NCI-H69 (cell line): ENCODE data around the gene GTPBP2.
"Not testable (repeated sequence)": the region's sequence is repeated elsewhere in the genome, so short reads cannot be mapped to it uniquely, and the experiment has no call there.

Source experiments
- DNase-seq: peaks from one replicate; lab custom pipeline; 2025; lab: John Stamatoyannopoulos, UW

Gene GTPBP2, protein sequence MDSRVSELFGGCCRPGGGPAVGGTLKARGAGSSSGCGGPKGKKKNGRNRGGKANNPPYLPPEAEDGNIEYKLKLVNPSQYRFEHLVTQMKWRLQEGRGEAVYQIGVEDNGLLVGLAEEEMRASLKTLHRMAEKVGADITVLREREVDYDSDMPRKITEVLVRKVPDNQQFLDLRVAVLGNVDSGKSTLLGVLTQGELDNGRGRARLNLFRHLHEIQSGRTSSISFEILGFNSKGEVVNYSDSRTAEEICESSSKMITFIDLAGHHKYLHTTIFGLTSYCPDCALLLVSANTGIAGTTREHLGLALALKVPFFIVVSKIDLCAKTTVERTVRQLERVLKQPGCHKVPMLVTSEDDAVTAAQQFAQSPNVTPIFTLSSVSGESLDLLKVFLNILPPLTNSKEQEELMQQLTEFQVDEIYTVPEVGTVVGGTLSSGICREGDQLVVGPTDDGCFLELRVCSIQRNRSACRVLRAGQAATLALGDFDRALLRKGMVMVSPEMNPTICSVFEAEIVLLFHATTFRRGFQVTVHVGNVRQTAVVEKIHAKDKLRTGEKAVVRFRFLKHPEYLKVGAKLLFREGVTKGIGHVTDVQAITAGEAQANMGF

DNA sequence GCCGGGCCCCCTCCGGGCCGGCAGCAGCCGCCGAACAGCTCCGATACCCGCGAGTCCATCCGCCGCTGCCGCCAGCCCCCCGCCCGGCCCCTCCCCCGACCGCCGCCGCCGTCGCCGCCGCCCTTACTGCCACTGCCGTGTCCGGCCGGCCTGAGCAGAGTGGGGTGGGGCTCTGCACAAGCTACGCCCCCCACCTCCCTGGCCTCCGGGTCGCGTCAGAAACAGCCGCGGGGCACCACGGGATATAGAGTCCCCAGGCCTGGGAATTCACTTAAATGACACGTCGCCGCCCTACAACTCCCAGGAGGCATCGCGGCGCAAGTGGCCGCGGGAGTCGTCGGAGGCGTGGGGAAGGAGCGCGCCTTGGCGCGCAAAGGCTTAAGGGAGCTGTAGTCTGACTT, at the start of gene GTPBP2:
GTPBP2 (minus strand) TSS at position 161 of the 401 bp plus-strand sequence; CDS start at position 59, 102 bp downstream.
- DNase-seq, result peak; percentile 100

DNA sequence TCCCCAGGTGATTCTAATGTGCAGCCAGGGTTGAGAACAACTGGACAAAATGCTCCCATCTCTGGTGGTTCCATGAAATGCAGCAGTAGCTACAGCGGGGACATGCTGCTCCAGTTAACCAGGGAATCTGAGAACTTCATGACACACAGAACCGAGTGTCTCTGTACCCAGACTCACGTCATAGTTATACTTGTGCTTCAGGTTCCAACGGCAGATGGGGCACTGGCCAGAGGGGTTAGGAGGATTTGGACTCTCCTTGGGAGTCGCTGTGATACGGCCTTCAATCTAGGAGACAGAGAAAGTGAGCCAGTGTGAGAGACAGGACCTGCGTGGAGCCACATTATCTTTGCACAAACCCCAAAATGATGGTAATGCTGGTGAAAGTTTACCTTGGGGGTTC, 49.3 kb upstream of the GTPBP2 start:
- no peak for DNase-seq

DNA sequence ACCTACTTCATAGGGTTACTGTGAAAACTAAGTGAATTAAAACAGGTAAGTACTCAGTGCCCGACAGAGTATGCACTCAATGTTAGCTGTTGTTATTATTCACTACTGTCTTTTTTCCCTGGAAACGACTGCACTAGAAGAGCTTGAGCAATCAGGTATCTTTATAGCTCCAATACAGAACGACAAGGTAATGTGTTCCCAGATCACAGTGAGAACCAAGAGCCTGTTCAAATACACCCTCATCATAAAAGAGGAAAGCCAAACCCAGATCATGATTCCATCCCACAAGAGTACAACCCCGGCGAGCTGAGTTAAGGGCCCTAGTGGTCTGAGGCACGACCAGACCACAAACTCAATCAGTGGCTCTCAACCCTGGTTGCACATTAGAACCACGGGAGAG, 48.7 kb upstream of the GTPBP2 start:
- DNase-seq, result no peak

DNA sequence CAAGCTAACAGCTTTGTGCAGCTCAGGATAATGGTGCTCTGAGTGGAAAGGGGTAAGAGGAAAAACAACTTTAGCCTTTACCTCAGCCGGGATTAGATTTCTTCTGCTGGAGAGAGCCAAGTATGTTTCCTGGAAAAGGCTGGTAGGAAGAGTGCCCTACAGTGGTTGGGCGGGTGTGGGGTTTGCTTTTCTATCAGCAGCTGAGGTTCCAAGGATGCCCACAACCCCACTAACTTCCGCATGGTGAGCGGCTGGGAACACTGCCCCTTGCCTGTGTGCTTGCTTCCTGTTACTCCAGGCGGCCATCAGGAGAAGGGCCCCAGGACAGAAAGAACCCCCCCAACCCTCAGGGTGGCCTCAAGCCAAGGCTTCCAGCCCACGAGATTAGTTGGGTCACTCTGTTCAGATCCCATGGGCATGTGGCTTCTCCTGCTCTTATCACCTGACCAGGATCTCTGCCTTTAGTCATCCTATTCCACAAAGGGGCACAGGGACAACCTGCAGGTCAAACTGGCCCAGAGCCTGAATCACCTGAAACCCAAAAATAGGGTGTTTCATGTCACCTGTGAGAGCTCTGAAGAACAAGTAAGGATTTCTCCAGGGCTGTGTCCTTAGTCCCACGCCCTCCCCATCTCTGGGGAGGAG, 48.0 kb upstream of the GTPBP2 start:
- DNase-seq, result no peak

DNA sequence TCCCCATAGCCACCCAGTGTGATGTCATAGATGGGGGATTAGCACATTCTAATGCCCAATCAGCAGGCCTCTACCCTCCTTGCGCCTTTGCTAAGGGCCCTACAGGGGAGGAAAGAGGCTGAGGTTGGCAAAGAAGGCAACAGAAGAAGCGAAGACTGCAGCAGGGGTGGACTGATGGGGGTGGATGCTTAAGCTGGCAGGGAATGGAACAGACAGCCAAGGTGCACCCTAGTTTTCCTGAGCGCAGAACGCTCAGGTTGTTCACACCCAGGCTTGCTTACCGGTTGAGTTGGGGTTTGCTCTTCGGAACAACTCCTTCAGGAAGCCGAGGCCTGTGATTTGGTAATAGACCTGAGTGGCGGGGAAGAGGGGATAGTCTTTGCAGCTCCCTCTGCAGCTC, 45.9 kb upstream of the GTPBP2 start:
- no peak for DNase-seq

DNA sequence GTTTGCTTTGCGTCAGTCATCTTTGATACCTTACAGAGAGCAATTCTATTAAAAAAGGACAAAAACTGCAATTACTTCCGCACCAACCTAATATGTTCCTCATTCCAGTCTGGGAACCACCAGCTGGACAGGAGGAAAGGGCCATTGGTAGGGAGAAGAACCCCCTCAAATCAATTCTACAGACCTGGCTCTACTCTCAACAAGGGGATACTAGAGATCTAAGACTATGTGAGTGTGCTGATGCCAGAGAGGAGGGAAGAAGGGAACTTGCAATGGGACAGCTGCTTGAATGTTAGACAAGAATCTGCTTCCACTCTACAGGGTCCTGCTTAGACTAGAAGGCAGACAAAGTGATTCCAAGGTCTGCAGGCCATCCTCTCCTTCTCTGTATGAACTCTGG, 45.2 kb upstream of the GTPBP2 start:
- no peak for DNase-seq

DNA sequence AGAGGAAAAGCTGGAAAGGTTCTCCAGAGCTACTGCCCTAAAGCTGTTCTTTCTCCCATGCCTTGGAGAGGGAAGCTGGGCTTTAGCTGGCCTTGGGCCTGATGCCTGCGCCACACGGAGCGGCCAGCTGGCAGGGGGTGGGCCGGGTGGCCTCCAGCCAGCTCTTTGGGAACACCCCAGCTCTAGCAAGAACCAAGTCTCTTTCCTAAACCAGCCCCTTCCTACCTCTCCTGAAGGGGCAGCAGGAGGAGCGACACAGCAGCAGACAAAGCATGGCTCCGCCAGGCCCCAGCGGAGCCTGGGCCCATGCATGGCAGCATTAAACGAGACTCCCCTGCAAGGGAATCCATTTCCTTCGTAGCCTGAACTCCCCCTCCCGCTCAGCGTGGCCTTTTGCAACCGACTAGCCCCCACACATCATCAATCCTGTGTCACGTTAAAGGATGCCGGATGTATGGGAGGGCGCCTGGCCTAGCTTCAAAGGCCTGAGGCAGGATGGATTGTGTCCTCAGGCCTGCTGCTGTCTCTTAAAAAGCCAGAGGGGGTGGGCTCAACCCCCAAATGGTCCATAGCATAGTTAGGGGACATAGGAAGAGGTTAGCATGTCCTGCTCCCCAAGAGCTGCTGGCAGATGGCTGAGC, 44.5 kb upstream of the GTPBP2 start:
- DNase-seq, result no peak

DNA sequence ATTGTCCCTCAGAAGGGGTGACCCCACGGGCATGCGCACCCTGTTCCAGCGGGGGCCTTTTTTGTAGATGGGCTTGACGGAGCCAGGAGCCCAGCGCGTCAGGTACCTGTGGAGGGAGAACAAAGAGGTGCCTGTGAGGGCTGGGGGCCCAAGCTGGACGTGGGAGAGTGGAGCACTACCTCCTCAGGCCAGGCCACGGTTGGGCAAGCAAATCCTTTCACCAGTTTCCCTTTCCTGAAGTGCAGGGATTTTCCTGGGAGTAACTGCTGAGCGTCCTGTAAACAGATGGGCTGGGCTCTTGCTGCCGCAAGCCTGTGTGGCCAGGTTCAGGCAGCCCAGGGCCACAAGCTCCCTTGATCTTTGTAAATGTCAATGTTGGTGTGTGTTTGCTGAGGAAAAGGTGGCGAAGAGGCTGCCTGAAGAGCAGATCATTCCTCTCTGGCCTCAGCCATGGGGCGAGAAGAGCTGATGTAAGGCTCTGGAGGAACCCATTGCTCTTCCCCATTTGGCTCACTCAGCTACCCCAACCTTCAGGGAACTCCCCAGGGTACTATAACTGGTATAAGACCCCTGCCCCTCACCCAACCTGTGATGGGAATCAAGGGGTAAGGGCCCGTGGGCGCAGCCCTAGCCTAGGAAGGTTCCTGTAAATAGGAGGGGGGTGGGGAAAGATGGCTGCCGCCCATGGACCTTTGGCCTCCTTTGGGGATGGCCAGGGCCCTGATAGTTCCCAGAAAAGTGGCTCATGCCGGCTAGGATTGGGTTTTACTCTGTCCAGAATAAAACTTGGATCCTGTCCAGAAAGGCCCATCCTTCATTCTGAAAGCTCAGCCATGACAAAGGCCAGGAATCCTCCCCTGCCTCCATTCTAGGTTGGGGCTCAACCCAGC, 43.0 kb upstream of the GTPBP2 start:
- DNase-seq, result no peak

DNA sequence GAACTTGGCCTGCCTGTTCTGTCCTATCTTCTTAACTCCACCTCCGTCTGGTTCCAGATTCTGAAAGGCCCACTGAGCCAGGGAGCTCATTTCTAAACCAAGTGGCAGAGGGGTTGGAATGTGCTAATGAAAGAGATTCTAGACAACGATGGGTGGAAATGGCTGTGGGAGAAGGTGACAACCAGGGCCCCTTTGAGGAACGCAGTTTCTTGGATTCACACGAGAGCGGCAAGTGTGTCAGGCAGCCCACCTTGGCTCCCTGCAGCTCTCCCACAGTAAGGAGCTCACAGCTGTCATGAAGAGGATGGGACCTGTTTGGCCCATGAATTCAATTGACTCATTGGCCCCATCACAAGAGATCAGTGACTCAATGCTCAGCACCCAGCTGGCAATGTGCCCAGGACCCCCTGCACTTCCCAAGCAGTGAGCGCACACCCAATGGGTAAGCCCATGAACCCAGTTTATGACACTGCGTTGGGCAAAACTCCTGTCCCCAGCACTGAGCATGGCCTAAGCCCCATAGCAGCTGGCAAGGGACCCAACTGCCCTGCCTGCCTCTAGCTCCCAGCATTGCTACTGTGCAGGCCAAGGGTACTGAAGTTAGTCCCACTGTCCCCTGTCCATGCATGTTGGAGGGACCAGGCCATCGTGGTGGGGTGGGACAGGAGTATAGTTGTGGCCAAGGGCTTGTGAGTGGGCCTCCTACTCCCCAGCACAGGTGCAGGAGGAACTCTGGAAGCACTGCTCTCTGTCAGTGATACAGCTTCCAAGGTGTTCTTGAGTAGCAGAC, 42.1 kb upstream of the GTPBP2 start:
- DNase-seq, result no peak

DNA sequence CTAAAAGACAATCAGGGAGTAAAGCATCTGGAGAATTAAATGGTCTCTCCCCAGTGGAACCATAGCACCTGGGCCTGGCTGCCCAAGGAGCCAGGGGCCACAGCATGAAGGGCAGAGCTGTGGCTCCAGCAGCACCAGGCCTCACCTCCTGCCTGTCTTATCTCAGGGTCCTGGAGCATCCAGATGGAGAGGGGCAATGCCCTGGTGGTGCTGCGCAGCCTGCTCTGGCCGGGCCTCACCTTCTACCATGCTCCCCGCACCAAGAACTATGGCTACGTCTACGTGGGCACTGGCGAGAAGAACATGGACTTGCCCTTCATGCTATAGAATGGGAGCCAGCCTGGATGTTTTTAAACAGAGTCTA, 41.5 kb upstream of the GTPBP2 start:
- DNase-seq, result no peak

DNA sequence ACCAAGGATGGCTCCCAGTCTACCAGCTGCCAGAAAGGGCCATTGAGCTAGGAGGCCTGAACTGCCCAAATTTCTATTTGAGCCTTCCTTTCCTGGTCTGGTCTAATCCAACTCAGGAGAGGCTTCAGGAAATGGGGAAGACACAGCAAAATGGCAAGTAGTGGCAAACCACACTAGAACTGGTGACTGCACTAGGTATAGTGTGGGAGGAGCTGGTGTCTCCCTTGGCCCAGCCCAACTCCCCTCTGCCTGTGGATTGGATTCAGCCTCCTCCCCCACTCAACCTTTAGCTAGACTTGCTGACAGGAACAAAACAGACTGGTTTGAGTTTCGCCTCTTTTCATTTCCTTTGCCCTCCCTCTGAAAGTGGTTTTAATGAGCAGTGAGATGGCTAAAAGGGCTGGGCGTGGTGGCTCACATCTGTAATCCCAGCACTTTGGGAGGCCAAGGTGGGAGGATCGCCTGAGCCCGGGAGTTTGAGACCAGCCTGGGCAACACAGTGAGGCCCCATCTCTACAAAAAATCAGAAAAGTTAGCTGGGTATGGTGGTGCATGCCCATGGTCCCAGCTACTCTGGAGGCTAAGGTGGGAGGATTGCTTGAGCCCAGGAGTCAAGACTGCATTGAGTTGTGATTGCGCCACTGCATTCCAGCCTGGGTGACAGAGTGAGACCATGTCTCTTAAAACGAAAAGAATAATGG, 41.0 kb upstream of the GTPBP2 start:
- DNase-seq, result no peak

DNA sequence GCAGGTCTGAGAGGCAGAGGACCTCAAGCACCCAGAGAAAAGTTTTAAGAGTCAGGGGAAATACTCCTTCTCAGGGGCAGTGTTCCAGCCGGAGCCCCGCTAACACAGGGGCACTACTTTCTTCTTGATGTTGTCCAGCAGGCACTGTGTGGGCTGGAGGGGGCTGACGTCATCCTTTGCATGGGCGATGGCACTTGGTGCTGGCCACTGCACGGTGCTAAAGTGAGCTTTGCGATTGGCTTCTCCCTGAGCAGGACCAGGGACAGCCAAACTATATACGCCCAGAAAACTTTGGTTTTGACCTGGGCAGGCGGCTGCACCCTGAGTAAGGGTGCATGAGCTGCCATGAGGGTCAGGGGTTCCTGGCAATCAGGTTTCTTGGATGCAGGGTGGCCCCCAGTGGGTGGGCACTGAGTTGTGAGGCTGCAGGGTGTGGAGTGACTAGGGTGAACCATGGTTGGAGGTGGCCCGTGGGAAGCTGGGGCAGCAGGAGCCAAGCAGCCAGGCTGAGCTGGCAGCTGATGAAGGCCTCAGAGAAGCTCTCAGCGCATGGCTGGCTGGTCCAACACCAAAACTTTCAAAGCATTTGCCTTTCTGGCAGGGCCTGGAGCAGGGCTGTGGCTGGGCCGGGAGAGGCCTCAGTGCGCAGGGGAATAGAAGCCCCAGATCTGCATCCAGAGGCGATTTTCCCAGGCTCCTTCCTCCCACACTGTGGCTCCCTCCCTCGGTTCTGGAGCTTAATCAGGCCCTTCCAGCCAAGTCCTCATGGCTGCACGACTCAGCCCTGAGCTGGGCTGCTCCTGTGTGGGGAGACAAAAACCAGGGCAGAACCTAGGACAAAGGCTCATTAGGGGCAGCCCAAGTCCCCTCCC, 40.2 kb upstream of the GTPBP2 start:
- DNase-seq, result no peak

DNA sequence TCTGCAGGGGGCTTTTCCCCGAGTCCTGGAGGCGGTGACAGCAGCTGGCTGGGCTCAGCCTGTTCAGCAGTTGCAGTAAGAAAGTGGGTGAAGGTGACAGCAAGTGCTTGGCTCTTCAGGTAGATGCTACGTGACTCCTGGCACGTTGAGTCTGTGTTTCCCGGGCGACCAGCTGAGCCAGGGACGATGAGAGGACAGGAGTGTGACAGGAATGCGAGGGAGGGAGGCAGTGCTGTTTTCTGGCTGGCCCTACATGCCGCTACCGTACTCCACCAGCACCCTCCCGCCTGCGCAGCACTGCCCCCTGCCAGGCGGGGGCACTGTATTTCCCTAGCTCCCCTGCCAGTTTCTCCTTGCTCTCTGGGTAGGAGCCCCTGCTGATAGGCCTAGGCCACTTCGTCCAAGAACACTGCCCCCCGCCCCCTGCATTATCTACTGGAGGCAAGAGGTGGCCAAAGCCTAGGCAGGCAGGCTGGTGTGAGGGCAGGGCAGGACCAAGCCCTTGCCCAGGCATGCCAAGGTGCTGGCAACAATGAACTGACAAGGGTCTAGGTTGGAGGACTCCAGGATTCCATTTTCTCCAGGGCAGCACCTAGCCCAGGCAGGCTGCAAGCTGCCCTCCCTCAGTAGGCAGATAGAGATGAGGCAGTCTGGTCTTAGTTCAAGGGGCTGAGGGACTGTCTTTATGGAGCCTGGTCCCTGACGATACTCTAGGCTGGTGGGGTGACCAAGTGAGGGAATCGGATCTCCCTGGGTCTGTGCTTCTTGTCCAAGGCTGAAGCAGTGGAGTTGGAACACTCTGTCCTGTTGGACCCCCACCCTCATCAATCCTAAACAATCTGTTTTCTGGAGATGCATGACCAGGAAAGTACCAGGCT, 39.3 kb upstream of the GTPBP2 start:
- DNase-seq, result peak; percentile 82

DNA sequence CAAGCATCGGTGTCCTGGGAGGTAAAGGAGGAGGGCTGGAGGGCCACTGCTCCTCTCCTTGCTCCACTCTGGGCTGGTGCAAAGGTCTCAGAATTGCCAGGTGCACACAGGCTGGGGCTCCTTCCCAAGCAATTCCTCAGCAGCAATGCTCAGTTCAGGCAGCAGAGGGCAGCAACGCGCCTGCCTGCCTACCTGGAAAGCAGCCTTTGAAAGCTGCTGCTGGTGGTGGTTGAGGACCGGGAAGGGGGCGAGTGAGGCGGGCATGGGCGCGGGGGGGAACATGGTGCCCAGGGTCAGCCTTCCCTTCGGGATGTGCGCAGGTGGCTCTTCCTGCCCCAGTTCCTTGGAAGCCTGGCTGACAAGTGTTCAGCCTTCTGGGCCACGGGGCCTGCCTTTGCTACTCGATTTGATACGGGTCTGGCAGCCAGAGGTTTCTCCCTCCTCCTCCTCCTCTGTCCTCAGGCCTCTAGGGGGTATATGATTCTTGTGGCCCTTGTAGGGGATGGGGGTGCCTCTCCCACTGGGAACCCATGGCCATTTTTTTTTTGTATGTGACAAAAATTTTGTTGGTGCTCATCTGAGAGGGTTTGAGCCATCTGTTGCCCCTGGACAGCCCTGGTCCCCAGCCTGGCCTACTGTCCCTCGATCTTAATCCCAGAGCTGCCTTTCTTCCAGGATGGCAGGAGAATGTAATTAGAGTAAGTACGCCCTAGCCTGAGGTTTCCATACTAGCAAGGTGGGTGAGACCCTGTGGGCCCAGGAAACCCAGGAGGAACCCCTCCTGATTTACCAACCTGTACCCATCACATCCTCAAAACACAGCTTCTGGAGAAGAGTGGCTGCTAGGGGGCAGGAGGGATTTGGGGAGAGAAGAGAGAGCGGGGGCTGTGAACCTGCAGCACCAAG, 38.4 kb upstream of the GTPBP2 start:
- DNase-seq, result peak; percentile 87

DNA sequence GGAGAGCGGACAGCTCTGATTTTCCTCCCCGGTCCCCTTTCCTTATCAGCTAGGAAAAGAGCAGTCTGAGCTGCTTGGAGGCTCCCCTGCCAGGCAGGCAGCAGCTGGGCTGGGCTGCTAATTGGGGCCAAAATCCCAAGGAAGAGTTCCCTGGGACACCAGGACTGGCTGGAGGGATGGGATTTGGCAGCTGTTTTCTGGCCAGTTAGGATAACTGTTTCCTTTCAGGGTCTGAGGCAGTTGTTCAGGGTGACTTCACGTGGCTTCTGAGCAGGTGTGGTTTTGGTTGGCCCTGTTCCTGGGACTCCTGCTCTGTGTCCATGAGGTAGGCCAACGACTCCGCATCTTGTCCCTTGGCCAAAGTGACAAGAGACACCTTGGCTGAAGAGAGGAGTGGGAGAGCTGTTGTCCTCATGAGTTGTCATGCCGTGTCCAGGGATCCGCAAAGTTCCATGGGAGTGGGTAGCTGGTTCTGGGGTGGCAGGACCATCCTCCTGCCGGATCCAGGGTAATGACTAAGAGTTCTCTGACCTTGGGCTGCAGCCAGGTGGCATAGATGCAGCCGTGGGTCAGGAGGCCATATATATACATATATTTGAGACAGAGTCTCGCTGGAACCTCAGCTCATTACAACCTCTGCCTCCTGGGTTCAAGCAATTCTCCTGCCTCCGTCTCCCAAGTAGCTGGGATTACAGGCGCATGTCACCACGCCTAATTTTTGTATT, 37.3 kb upstream of the GTPBP2 start:
- DNase-seq, result no peak

DNA sequence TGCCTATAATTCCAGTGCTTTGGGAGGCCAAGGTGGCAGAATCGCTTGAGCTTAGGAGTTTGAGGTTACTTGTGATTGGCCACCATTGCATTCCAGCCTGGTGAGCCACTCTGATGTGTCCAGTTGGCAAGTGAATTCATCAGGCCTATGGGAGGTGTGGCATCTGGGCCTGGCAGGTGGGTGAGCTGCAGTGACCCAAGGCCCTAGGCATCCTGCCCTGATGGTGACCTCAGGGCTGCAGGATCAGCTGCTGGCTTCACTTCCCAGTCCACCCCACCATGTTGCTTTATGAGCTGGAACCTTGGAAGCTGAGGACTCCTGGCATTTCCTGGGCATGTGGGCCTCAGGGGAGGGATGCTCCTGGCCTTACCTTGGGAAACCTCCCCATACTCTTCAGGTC, 36.3 kb upstream of the GTPBP2 start:
- no peak for DNase-seq

DNA sequence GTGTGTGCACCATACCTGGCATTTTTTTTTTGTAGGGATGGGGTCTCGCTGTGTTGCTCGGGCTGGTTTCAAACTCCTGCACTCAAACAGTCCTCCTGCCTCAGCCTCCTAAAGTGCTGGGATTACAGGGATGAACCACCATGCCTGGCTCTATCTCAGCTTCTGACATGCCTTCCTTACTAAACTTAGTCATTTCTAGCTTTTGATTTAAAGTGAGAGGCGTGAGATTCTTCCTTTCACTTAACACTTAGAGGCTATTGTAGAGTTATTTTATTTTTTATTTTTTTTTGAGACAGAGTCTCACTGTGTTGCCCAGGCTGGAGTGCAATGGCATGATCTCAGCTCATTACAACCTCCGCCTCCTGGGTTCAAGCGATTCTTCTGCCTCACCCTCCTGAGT, 33.9 kb upstream of the GTPBP2 start:
- DNase-seq, result not testable (repeated sequence)
